ENCODE data around the gene MSH3. TPM values are rescaled to one million over a fixed set of nuclear protein-coding genes. Genes with fewer than 3 reads are reported as not detected.

MSH3 gene
- total and polyA plus RNA-seq, 8 donors, result 2.3 to 25.5 (median 9.9) TPM

- H3K27me3 ChIP-seq, result no peaks in the 10 kb centered on the region
- no peak for DNase-seq
- no peak overlapping the region for H3K4me3 ChIP-seq
- H3K27ac ChIP-seq, result no peak overlapping the region
- H3K9me3 ChIP-seq, result no peaks in the 10 kb centered on the region
- TF ChIP-seq EP300 (IDR thresholded peaks at IDR 0.05), result no peak
- H3K4me1 ChIP-seq, result no peaks in the 10 kb centered on the region
- H3K36me3 ChIP-seq, result peaks cover 11 to 74% (median 66%) of the 10 kb centered on the region in 4 donors
- 48 to 69% (median 59%) methylated on average over 6 of the region's 6 CpGs for WGBS, 5 donors
- intact Hi-C loops (cut with DNase I; ENCODE audit: low total_unique reads), result no loop called here
Observed at GRCh38 chr5:80676706-80677105, 22.3 kb downstream of the MSH3 start.

GRCh38 chr5:80686757-80687156, 32.3 kb downstream of the MSH3 start:
- no peaks in the 10 kb centered on the region for H3K9me3 ChIP-seq
- H3K36me3 ChIP-seq, result peaks cover 0 to 29% (median 21%) of the 10 kb centered on the region in 4 donors
- no peak overlapping the region for H3K4me3 ChIP-seq
- no peak overlapping the region for H3K27ac ChIP-seq
- no peaks in the 10 kb centered on the region for H3K27me3 ChIP-seq
- DNase-seq, result peak in 1 of 2 donors; percentile 18
- TF ChIP-seq EP300 (IDR thresholded peaks at IDR 0.05), result no peak
- TF ChIP-seq POLR2A (IDR thresholded peaks at IDR 0.05), result no peak
- TF ChIP-seq POLR2AphosphoS5 (IDR thresholded peaks at IDR 0.05), result no peak
- TF ChIP-seq CTCF (IDR thresholded peaks at IDR 0.05), result peak in 2 of 7 experiments; percentile 19 to 21
- no peaks in the 10 kb centered on the region for H3K4me1 ChIP-seq
- intact Hi-C loops (cut with DNase I; ENCODE audit: low total_unique reads), result no loop called here

- Histone ChIP-seq H3K9me3 (no peaks in the 10 kb centered on the region), H3K4me1 (no peaks in the 10 kb centered on the region), H3K4me3 (no peak overlapping the region), H3K27me3 (no peaks in the 10 kb centered on the region), H3K36me3 (peaks cover 0 to 8% (median 2%) of the 10 kb centered on the region in 4 donors), H3K27ac (no peak overlapping the region)
- intact Hi-C loops (cut with DNase I; ENCODE audit: low total_unique reads), result no loop called here
- WGBS, 5 donors, result 74 to 84% (median 82%) methylated on average over 4 of the region's 4 CpGs
- DNase-seq, result no peak
- no peak for TF ChIP-seq EP300 (IDR thresholded peaks at IDR 0.05)
- TF ChIP-seq POLR2AphosphoS5 (IDR thresholded peaks at IDR 0.05), result no peak
- TF ChIP-seq CTCF (IDR thresholded peaks at IDR 0.05), result no peak
- TF ChIP-seq POLR2A (IDR thresholded peaks at IDR 0.05), result no peak
Observed at GRCh38 chr5:80688648-80689420, 34.4 kb downstream of the MSH3 start.

- no peaks in the 10 kb centered on the region for H3K4me1 ChIP-seq
- TF ChIP-seq EP300 (IDR thresholded peaks at IDR 0.05) (no peak), CTCF (IDR thresholded peaks at IDR 0.05) (no peak)
- H3K4me3 ChIP-seq, result no peak overlapping the region
- 73 to 98% (median 94%) methylated on average over 4 of the region's 4 CpGs for WGBS, 5 donors
- no peaks in the 10 kb centered on the region for H3K27me3 ChIP-seq
- peaks cover 0 to 1% (median 0%) of the 10 kb centered on the region in 4 donors for H3K36me3 ChIP-seq
- intact Hi-C loops (cut with DNase I; ENCODE audit: low total_unique reads), result no loop called here
- H3K9me3 ChIP-seq, result no peaks in the 10 kb centered on the region
- no peak overlapping the region for H3K27ac ChIP-seq
- DNase-seq, result no peak
Observed at GRCh38 chr5:80689627-80690026, 35.2 kb downstream of the MSH3 start.

GRCh38 chr5:80695666-80696065, 41.2 kb downstream of the MSH3 start:
- intact Hi-C loops (cut with DNase I; ENCODE audit: low total_unique reads), result no loop called here
- Histone ChIP-seq H3K27ac (no peak overlapping the region), H3K27me3 (no peaks in the 10 kb centered on the region), H3K9me3 (no peaks in the 10 kb centered on the region), H3K4me1 (no peaks in the 10 kb centered on the region), H3K36me3 (peaks cover 0 to 8% (median 0%) of the 10 kb centered on the region in 4 donors), H3K4me3 (no peak overlapping the region)
- WGBS, 5 donors, result 89 to 100% (median 95%) methylated on average over 3 of the region's 3 CpGs
- TF ChIP-seq POLR2A (IDR thresholded peaks at IDR 0.05) (no peak), CTCF (IDR thresholded peaks at IDR 0.05) (no peak), EP300 (IDR thresholded peaks at IDR 0.05) (no peak), POLR2AphosphoS5 (IDR thresholded peaks at IDR 0.05) (no peak)
- no peak for DNase-seq

Measured in stomach (tissue), 9 donors.